Measurements from ENCODE around the gene VSNL1. TPM values are rescaled to one million over a fixed set of nuclear protein-coding genes. Genes with fewer than 3 reads are reported as not detected.

VSNL1 gene
- total RNA-seq, 1 experiment from 2014 or later: not detected

- Histone ChIP-seq H2AFZ (ENCODE audit: low read length) (no peak overlapping the region), H3K36me3 (ENCODE audit: low read depth, low read length) (no peaks in the 10 kb centered on the region), H3K4me3 (ENCODE audit: low read length) (no peak overlapping the region), H3K9ac (ENCODE audit: low read length) (no peak overlapping the region), H3K9me2 (replicated peaks; ENCODE audit: low read length) (no peaks in the 10 kb centered on the region), H3F3A (ENCODE audit: low read length, unreplicated experiment) (no peaks in the 10 kb centered on the region), H3K9me3 (ENCODE audit: low read length) (no peaks in the 10 kb centered on the region), H3K4me2 (ENCODE audit: low read length) (no peak overlapping the region), H3K4me1 (ENCODE audit: insufficient read depth, low read length) (peaks cover 39% of the 10 kb centered on the region), H3K27ac (ENCODE audit: low read length) (no peak overlapping the region), H3K79me2 (ENCODE audit: low read length) (no peaks in the 10 kb centered on the region), H4K20me1 (ENCODE audit: low read length) (no peaks in the 10 kb centered on the region), H3K27me3 (ENCODE audit: low read length) (no peaks in the 10 kb centered on the region)
- CTCF ChIA-PET: no interaction called here
- DNase-seq (no peak), ATAC-seq (no peak)
- BruUV-seq (replicated peaks): no TSS peak
- TF ChIP-seq CTCF (conservative IDR thresholded peaks at IDR 0.05; ENCODE audit: low read depth, low read length) (no peak), EZH2 (IDR thresholded peaks at IDR 0.05; ENCODE audit: low read length, unreplicated experiment) (no peak), EZH2phosphoT487 (IDR thresholded peaks at IDR 0.05; ENCODE audit: borderline replicate concordance, low read length) (no peak)
- intact Hi-C loops (cut with micrococcal nuclease): no loop called here
- POLR2A ChIA-PET (ENCODE audit: unreplicated experiment): no interaction called here
These were observed 77.0 kb downstream of the VSNL1 start for GRCh38 chr2:17617516-17617915.

- no peak overlapping the region for H3K4me2 ChIP-seq (ENCODE audit: low read length)
- H3K4me3 ChIP-seq (ENCODE audit: low read length): no peak overlapping the region
- H3K36me3 ChIP-seq (ENCODE audit: low read depth, low read length): no peaks in the 10 kb centered on the region
- H3K27ac ChIP-seq (ENCODE audit: low read length): no peak overlapping the region
- H3K79me2 ChIP-seq (ENCODE audit: low read length): no peaks in the 10 kb centered on the region
- intact Hi-C loops (cut with micrococcal nuclease): no loop called here
- no peaks in the 10 kb centered on the region for H4K20me1 ChIP-seq (ENCODE audit: low read length)
- H3K4me1 ChIP-seq (ENCODE audit: insufficient read depth, low read length): peaks cover 39% of the 10 kb centered on the region
- H3K9me2 ChIP-seq (replicated peaks; ENCODE audit: low read length): no peaks in the 10 kb centered on the region
- H3K9ac ChIP-seq (ENCODE audit: low read length): no peak overlapping the region
- DNase-seq (no peak), ATAC-seq (no peak)
- H3F3A ChIP-seq (ENCODE audit: low read length, unreplicated experiment): no peaks in the 10 kb centered on the region
- ChIA-PET CTCF (no interaction called here), POLR2A (ENCODE audit: unreplicated experiment) (no interaction called here)
- no TSS peak for BruUV-seq (replicated peaks)
- H2AFZ ChIP-seq (ENCODE audit: low read length): no peak overlapping the region
- H3K27me3 ChIP-seq (ENCODE audit: low read length): no peaks in the 10 kb centered on the region
- no peaks in the 10 kb centered on the region for H3K9me3 ChIP-seq (ENCODE audit: low read length)
- TF ChIP-seq CTCF (conservative IDR thresholded peaks at IDR 0.05; ENCODE audit: low read depth, low read length) (no peak), EZH2phosphoT487 (IDR thresholded peaks at IDR 0.05; ENCODE audit: borderline replicate concordance, low read length) (no peak), EZH2 (IDR thresholded peaks at IDR 0.05; ENCODE audit: low read length, unreplicated experiment) (no peak)
These were observed 77.5 kb downstream of the VSNL1 start for GRCh38 chr2:17617955-17618354.

GRCh38 chr2:17620280-17620679 is 79.8 kb downstream of the VSNL1 start:
- H3K36me3 ChIP-seq (ENCODE audit: low read depth, low read length): no peaks in the 10 kb centered on the region
- TF ChIP-seq EZH2phosphoT487 (IDR thresholded peaks at IDR 0.05; ENCODE audit: borderline replicate concordance, low read length) (no peak), CTCF (conservative IDR thresholded peaks at IDR 0.05; ENCODE audit: low read depth, low read length) (no peak), EZH2 (IDR thresholded peaks at IDR 0.05; ENCODE audit: low read length, unreplicated experiment) (no peak)
- H3K9ac ChIP-seq (ENCODE audit: low read length): no peak overlapping the region
- intact Hi-C loops (cut with micrococcal nuclease): loop anchor here (2.0 kb wide), 1 partner anchor 27 kb away; no protein-coding TSS in a partner anchor
- H3K4me1 ChIP-seq (ENCODE audit: insufficient read depth, low read length): peaks cover 34% of the 10 kb centered on the region
- no TSS peak for BruUV-seq (replicated peaks)
- no peak for ATAC-seq
- no peaks in the 10 kb centered on the region for H3K9me3 ChIP-seq (ENCODE audit: low read length)
- no peaks in the 10 kb centered on the region for H4K20me1 ChIP-seq (ENCODE audit: low read length)
- CTCF ChIA-PET: no interaction called here
- H3F3A ChIP-seq (ENCODE audit: low read length, unreplicated experiment): no peaks in the 10 kb centered on the region
- H3K27me3 ChIP-seq (ENCODE audit: low read length): no peaks in the 10 kb centered on the region
- no peak overlapping the region for H3K4me3 ChIP-seq (ENCODE audit: low read length)
- peak overlapping the region; percentile 30; the same call in 1 of the 2 replicates for H3K4me2 ChIP-seq (ENCODE audit: low read length)
- DNase-seq: no peak
- H3K9me2 ChIP-seq (replicated peaks; ENCODE audit: low read length): no peaks in the 10 kb centered on the region
- no peak overlapping the region for H3K27ac ChIP-seq (ENCODE audit: low read length)
- POLR2A ChIA-PET (ENCODE audit: unreplicated experiment): no interaction called here
- no peak overlapping the region for H2AFZ ChIP-seq (ENCODE audit: low read length)
- no peaks in the 10 kb centered on the region for H3K79me2 ChIP-seq (ENCODE audit: low read length)
